HepG2 (cell line): ENCODE measurements around the gene KIF22.

Experiments used
- CBX2 ChIP-seq, 2 experiments: fragments of 200-600 bp in 1 of 2; sonication (generic); formaldehyde crosslinking in 1 of 2; IDR thresholded peaks; 2 replicates each; pipeline versions ENCODE4 v1.7.0 to v1.8.1; 2018 to 2022; ENCODE audit warnings: low read depth in 2 of 2, low read length in 1 of 2, mild to moderate bottlenecking in 1 of 2, missing genetic modification reagents in 1 of 2
- CREM ChIP-seq, 2 experiments: sonication (generic) in 1 of 2; formaldehyde crosslinking in 1 of 2; IDR thresholded peaks; 2 replicates each; pipeline versions ENCODE4 v1.4.0 to v1.6.1; 2016 to 2020; ENCODE audit warnings: antibody characterized with exemption in 1 of 2, mild to moderate bottlenecking in 1 of 2, missing genetic modification reagents in 1 of 2
- ELF1 ChIP-seq: sonication (generic); formaldehyde crosslinking; IDR thresholded peaks from 2 replicates; pipeline ENCODE4 v1.4.0; 2020; ENCODE audit warnings: missing genetic modification reagents
- GABPA ChIP-seq, 2 experiments: IDR thresholded peaks; 2 replicates each; pipeline ENCODE4 v1.6.1; 2011 to 2016; ENCODE audit warnings: low read depth in 2 of 2, low read length in 1 of 2, missing biosample characterization in 1 of 2, missing genetic modification characterization in 1 of 2
- SIN3A ChIP-seq: IDR thresholded peaks from 2 replicates; pipeline ENCODE4 v1.6.1; 2011; ENCODE audit warnings: low read depth, mild to moderate bottlenecking, control low read depth, low read length, borderline replicate concordance
- SRSF1 ChIP-seq: fragments of 200-400 bp; formaldehyde crosslinking; optimal IDR thresholded peaks from 2 replicates; pipeline ENCODE3; 2017; ENCODE audit warnings: mild to moderate bottlenecking, low read depth, low read length, moderate library complexity
- ZNF557 ChIP-seq: sonication (generic); formaldehyde crosslinking; IDR thresholded peaks from 2 replicates; pipeline ENCODE4 v1.4.0; 2020; ENCODE audit warnings: missing genetic modification reagents
- TF ChIP-seq, protein P1 (sequence below): sonication (generic); formaldehyde crosslinking; IDR thresholded peaks from 2 replicates; pipeline ENCODE4 v1.9.0; 2021; ENCODE audit warnings: missing genetic modification reagents, borderline replicate concordance
- TF ChIP-seq, protein P2 (sequence below), 2 experiments: fragments of 450-650 bp in 1 of 2; sonication (generic) in 1 of 2; formaldehyde crosslinking; IDR thresholded peaks; 2 replicates each; pipeline versions ENCODE4 v1.5.0 to v1.8.0; 2020 to 2022; ENCODE audit warnings: mild to moderate bottlenecking in 1 of 2, missing genetic modification reagents in 1 of 2

DNA sequence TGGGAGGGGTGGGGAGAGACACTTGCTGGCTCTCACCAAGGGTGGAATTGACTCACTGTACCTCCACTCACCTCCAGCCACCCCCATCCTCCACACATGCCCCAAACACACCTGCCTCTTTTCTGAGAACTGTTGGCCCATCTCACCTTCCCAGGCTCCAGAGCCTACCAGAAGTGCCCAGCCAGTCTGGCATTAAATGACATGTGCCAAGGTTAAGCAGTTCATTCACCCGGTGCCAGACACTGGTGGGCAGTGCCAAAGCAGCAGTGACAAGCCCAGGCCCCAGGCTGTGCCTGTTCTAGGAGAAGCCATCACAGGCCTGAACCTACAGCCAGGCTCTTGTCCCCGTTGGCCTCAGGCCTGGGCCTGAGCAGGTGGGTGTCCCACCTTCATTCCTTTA, 40.9 kb downstream of the KIF22 start:
- no peak for TF ChIP-seq SRSF1
- TF ChIP-seq ELF1 (CRISPR knock-in tag) = no peak
- no peak for TF ChIP-seq SIN3A
- TF ChIP-seq CREM (IDR thresholded peaks at IDR 0.05) = no peak
- no peak for TF ChIP-seq CREM (CRISPR knock-in tag; IDR thresholded peaks at IDR 0.05)
- TF ChIP-seq, protein P1, sequence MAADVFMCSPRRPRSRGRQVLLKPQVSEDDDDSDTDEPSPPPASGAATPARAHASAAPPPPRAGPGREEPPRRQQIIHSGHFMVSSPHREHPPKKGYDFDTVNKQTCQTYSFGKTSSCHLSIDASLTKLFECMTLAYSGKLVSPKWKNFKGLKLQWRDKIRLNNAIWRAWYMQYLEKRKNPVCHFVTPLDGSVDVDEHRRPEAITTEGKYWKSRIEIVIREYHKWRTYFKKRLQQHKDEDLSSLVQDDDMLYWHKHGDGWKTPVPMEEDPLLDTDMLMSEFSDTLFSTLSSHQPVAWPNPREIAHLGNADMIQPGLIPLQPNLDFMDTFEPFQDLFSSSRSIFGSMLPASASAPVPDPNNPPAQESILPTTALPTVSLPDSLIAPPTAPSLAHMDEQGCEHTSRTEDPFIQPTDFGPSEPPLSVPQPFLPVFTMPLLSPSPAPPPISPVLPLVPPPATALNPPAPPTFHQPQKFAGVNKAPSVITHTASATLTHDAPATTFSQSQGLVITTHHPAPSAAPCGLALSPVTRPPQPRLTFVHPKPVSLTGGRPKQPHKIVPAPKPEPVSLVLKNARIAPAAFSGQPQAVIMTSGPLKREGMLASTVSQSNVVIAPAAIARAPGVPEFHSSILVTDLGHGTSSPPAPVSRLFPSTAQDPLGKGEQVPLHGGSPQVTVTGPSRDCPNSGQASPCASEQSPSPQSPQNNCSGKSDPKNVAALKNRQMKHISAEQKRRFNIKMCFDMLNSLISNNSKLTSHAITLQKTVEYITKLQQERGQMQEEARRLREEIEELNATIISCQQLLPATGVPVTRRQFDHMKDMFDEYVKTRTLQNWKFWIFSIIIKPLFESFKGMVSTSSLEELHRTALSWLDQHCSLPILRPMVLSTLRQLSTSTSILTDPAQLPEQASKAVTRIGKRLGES (CRISPR knock-in tag) = no peak
- no peak for TF ChIP-seq GABPA (IDR thresholded peaks at IDR 0.05; ENCODE audit: low read depth, low read length)
- TF ChIP-seq GABPA (CRISPR knock-in tag; IDR thresholded peaks at IDR 0.05; ENCODE audit: low read depth) = no peak
- TF ChIP-seq, protein P2, sequence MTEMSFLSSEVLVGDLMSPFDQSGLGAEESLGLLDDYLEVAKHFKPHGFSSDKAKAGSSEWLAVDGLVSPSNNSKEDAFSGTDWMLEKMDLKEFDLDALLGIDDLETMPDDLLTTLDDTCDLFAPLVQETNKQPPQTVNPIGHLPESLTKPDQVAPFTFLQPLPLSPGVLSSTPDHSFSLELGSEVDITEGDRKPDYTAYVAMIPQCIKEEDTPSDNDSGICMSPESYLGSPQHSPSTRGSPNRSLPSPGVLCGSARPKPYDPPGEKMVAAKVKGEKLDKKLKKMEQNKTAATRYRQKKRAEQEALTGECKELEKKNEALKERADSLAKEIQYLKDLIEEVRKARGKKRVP (CRISPR knock-in tag; IDR thresholded peaks at IDR 0.05) = no peak
- TF ChIP-seq CBX2 (IDR thresholded peaks at IDR 0.05; ENCODE audit: low read depth, low read length) = no peak
- no peak for TF ChIP-seq CBX2 (CRISPR knock-in tag; IDR thresholded peaks at IDR 0.05; ENCODE audit: low read depth)
- TF ChIP-seq ZNF557 (CRISPR knock-in tag) = no peak
